ENCODE measurements around the gene SELPLG. TPM values are rescaled to one million over a fixed set of nuclear protein-coding genes. Genes with fewer than 3 reads are reported as not detected.

Gene SELPLG
- total and polyA plus RNA-seq, 11 donors: 1.0 to 26.7 (median 4.0) TPM

GRCh38 chr12:108641446-108642268 is 8.0 kb upstream of the SELPLG start:
- intact Hi-C loops (cut with DNase I): no loop called here
- 49 to 51% (median 50%) methylated on average over 9 of the region's 9 CpGs for WGBS, 4 donors
- DNase-seq (no peak), ATAC-seq (peak in 2 of 4 donors; percentile 9 to 12)
- no peaks in the 10 kb centered on the region for H3K9me3 ChIP-seq
- H3K27me3 ChIP-seq: no peaks in the 10 kb centered on the region
- H3K4me1 ChIP-seq: peaks cover 9 to 84% (median 53%) of the 10 kb centered on the region in 12 donors
- H3K36me3 ChIP-seq: peaks cover 0 to 26% (median 21%) of the 10 kb centered on the region in 9 donors
- no peak for TF ChIP-seq POLR2A (IDR thresholded peaks at IDR 0.05)
- TF ChIP-seq, protein P1, sequence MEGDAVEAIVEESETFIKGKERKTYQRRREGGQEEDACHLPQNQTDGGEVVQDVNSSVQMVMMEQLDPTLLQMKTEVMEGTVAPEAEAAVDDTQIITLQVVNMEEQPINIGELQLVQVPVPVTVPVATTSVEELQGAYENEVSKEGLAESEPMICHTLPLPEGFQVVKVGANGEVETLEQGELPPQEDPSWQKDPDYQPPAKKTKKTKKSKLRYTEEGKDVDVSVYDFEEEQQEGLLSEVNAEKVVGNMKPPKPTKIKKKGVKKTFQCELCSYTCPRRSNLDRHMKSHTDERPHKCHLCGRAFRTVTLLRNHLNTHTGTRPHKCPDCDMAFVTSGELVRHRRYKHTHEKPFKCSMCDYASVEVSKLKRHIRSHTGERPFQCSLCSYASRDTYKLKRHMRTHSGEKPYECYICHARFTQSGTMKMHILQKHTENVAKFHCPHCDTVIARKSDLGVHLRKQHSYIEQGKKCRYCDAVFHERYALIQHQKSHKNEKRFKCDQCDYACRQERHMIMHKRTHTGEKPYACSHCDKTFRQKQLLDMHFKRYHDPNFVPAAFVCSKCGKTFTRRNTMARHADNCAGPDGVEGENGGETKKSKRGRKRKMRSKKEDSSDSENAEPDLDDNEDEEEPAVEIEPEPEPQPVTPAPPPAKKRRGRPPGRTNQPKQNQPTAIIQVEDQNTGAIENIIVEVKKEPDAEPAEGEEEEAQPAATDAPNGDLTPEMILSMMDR (IDR thresholded peaks at IDR 0.05): no peak
- peak overlapping the region in 6 of 12 donors; percentile 9 to 62 (median 39) for H3K27ac ChIP-seq
- no peak overlapping the region for H3K4me3 ChIP-seq

DNA sequence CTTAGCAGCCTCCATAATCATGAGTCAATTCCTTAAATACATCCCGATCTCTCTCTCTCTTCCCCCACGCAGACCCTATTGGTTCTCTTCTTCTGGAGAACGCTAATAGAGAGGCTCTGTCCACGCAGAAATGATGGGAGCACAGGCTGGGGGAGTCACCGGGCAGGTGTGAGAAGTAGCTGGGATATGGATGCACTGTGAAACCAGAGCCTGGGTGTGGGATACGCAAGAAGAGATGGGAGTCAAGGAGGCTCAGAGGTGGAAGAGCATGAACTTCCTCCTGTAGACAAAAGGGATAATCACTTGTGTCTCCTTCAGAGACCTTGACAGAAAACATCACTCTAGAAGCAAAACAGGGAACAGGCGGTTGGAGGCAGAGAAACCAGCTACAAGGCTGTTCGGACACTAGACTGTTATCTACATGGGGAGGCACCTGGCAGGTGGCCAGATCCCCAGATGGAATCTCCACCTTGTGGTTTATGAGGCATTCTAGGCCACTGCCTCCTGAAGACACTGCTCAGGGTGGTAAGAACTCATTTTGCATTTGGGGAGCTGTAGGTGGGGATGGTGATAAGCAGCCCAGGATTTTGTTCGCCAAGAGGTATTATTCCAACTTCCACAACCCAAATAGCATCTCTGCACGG is 7.2 kb upstream of the SELPLG start:
- Histone ChIP-seq H3K9me3 (no peaks in the 10 kb centered on the region), H3K4me3 (no peak overlapping the region), H3K27ac (peak overlapping the region in 6 of 12 donors; percentile 9 to 62 (median 39)), H3K36me3 (peaks cover 0 to 18% (median 13%) of the 10 kb centered on the region in 9 donors), H3K4me1 (peaks cover 5 to 84% (median 52%) of the 10 kb centered on the region in 12 donors), H3K27me3 (no peaks in the 10 kb centered on the region)
- TF ChIP-seq, protein P1 (IDR thresholded peaks at IDR 0.05): no peak
- TF ChIP-seq POLR2A (IDR thresholded peaks at IDR 0.05): no peak
- intact Hi-C loops (cut with DNase I): no loop called here
- 64 to 70% (median 66%) methylated on average over 10 of the region's 10 CpGs for WGBS, 4 donors
- DNase-seq: peak in 2 of 5 donors; percentile 19 to 61
- ATAC-seq: peak in 2 of 4 donors; percentile 2 to 3

DNA sequence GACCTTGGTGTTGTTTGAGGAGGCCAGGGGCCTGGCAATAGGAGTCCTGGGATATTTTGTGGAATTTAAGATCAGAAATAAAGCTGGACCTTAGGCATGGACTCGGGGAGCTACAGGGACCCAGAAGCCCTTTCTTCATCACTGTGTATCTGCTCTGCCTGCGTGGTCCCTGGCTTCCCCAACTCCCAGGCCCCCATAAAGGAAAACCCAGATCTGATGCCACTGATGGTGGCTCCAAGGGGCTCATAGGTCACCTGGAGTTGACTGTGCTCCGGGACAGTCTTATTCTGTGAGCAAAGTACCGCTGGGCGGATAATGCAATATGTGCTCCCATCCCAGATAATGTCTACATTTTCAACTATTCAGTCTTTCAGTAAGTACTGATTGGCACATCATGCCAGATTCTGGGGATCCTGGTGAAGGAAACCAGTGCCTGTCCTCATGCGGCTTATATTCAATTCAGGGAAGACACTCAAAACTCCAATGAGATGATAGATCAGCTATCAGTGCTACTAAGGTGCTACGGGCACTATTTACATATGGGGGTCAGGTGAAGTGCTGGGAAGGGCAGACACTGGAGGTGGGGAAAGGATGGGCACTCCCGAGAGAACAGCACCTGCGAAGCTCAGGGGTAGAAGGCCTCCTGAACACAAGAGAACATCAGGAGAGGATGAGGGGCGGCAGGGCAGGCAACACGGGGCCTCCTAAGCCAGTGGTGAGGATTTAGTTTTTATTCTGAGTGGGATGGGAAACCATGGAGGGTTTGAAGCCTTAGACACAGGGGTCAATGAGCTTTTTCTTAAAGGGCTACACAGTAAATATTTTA is 5.5 kb upstream of the SELPLG start:
- no peak for ATAC-seq
- Histone ChIP-seq H3K4me3 (no peak overlapping the region), H3K27ac (peak overlapping the region in 11 of 12 donors; percentile 4 to 75 (median 65)), H3K36me3 (peaks cover 0 to 1% (median 0%) of the 10 kb centered on the region in 9 donors), H3K9me3 (no peaks in the 10 kb centered on the region), H3K27me3 (no peaks in the 10 kb centered on the region), H3K4me1 (peaks cover 4 to 84% (median 47%) of the 10 kb centered on the region in 12 donors)
- intact Hi-C loops (cut with DNase I): no loop called here
- no peak for TF ChIP-seq POLR2A (IDR thresholded peaks at IDR 0.05)
- TF ChIP-seq, protein P1 (IDR thresholded peaks at IDR 0.05): no peak
- peak in 1 of 5 donors; percentile 1 for DNase-seq
- 91 to 95% (median 92%) methylated on average over 11 of the region's 11 CpGs for WGBS, 4 donors
